ENCODE measurements around the gene SDHC.
"Not testable (repeated sequence)": the region's sequence is repeated elsewhere in the genome, so short reads cannot be mapped to it uniquely, and the experiment has no call there.

SDHC gene

GRCh38 chr1:161309868-161310267 lies 4.3 kb upstream of the SDHC start, which contains the start of gene MPZ:
Gene MPZ (minus strand): TSS chr1:161309968. CDS start chr1:161309905, 63 bp downstream.
- H3K4me3 ChIP-seq (ENCODE audit: low read length): no peak within 1 kb of the TSS
- no peak for DNase-seq (ENCODE audit: low read depth)
- TF ChIP-seq CTCF (IDR thresholded peaks at IDR 0.05; ENCODE audit: insufficient read depth, low read depth, low read length, missing control alignments): no peak

- H3K4me3 ChIP-seq (ENCODE audit: low read length): no peak overlapping the region
- no peak for TF ChIP-seq CTCF (IDR thresholded peaks at IDR 0.05; ENCODE audit: insufficient read depth, low read depth, low read length, missing control alignments)
- DNase-seq (ENCODE audit: low read depth): no peak
Observed at GRCh38 chr1:161311595-161312181, 2.5 kb upstream of the SDHC start.

- DNase-seq (ENCODE audit: low read depth): no peak
Observed at GRCh38 chr1:161313554-161314200, 504 bp upstream of the SDHC start.

DNA sequence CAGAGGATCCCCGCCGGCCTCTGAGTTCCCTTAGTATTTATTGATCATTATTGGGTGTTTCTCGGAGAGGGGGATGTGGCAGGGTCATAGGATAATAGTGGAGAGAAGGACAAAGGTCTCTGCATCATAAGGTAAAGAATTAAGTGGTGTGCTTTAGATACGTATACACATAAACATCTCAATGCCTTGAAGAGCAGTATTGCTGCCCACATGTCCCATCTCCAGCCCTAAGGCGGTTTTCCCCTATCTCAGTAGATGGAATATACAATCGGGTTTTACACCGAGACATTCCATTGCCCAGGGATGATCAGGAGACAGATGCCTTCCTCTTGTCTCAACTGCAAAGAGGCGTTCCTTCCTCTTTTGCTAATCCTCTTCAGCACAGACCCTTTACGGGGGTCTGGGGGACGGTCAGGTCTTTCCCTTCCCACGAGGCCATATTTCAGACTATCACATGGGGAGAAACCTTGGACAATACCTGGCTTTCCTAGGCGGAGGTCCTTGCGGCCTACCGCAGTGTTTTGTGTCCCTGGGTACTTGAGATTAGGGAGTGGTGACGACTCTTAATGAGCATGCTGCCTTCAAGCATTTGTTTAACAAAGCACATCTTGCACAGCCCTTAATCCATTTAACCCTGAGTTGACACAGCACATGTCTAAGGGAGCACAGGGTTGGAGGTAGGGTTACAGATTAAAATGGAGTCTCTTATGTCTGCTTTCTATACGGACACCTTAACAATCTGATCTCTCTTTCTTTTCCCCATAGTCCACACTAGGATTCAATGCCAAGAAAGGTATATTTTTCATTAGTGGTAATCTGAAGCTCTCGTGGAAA lies 1.9 kb downstream of the SDHC start:
- H3K4me3 ChIP-seq (ENCODE audit: low read length); DNase-seq (ENCODE audit: low read depth): not testable (repeated sequence)

More at GRCh38 chr1:161313554-161314200, 504 bp upstream of the SDHC start:
- peak overlapping the region; percentile 97 for H3K4me3 ChIP-seq (ENCODE audit: low read length)
- TF ChIP-seq CTCF (IDR thresholded peaks at IDR 0.05; ENCODE audit: insufficient read depth, low read depth, low read length, missing control alignments): no peak

DNA sequence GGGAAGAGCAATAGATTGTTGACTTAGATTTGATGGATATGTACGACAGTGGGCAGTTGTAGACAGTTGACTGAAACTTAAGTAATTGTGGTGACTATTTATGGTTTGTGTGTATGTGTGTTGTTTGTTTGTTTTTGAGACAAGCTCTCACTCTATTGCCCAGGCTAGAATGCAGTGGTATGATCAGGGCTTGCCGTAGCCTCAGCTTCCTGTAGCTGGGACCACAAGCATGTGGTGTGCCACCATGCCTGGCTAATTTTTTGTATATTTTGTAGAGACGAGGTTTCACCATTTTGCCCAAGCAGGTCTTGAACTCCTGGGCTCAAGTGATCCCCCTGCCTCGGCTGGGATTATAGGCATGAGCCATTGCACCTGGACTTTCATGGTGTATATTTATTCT lies 9.8 kb downstream of the SDHC start:
- DNase-seq (ENCODE audit: low read depth): no peak
- no peak overlapping the region for H3K4me3 ChIP-seq (ENCODE audit: low read length)
- no peak for TF ChIP-seq CTCF (IDR thresholded peaks at IDR 0.05; ENCODE audit: insufficient read depth, low read depth, low read length, missing control alignments)

- DNase-seq (ENCODE audit: low read depth): peak; percentile 55
- H3K4me3 ChIP-seq (ENCODE audit: low read length): no peak overlapping the region
- no peak for TF ChIP-seq CTCF (IDR thresholded peaks at IDR 0.05; ENCODE audit: insufficient read depth, low read depth, low read length, missing control alignments)
Observed at GRCh38 chr1:161330346-161330745, 16.2 kb downstream of the SDHC start.

- H3K4me3 ChIP-seq (ENCODE audit: low read length): no peak overlapping the region
- DNase-seq (ENCODE audit: low read depth): no peak
- TF ChIP-seq CTCF (IDR thresholded peaks at IDR 0.05; ENCODE audit: insufficient read depth, low read depth, low read length, missing control alignments): no peak
Observed at GRCh38 chr1:161333166-161333565, 19.0 kb downstream of the SDHC start.
